ENCODE results near the gene AKAP13.

The AKAP13 gene

GRCh38 chr15:85689729-85690128, 309.3 kb downstream of the AKAP13 start:
- no peak for DNase-seq

GRCh38 chr15:85690561-85691231, 310.3 kb downstream of the AKAP13 start:
- no peak for DNase-seq

GRCh38 chr15:85691350-85692240, 311.2 kb downstream of the AKAP13 start:
- no peak for DNase-seq

DNA sequence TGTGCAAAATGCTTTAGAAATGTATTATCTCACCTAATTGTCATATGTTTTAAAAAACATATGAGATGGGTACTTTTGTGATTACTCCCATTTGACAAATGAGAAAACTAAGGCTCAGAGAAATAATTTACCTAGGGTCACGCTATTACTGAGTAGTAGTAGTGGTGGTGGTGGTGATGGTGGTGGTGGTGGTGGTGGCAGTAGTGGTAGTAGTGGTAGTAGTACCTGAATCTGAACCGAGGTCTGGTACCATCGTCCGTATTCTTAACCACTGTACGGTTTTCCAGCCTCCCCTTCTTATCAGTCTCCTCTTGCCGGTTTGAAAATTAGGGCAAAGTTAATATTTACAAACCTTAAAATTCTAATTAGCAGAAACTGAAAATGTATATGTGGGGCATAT, 311.9 kb downstream of the AKAP13 start:
- no peak for DNase-seq

- no peak for DNase-seq
Observed at GRCh38 chr15:85692873-85693272, 312.5 kb downstream of the AKAP13 start.

DNA sequence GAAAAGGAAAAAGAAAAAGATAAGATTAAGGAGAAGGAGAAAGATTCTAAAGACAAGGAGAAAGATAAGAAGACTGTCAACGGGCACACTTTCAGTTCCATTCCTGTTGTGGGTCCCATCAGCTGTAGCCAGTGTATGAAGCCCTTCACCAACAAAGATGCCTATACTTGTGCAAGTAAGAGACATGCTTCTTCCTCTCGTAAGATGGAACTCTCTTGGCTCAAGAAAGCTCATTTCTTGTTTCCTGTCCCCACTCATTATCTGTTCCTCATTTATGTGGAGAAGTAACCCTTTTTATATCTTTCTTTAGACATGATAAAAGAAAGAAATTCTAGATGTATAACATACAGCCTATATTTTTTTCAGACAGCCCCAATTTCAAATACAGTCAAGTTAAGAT, 312.9 kb downstream of the AKAP13 start:
- no peak for DNase-seq

- no peak for DNase-seq
Observed at GRCh38 chr15:85694091-85694490, 313.7 kb downstream of the AKAP13 start.

GRCh38 chr15:85700767-85701166, 320.4 kb downstream of the AKAP13 start:
- DNase-seq, result no peak

GRCh38 chr15:85702321-85703101, 322.1 kb downstream of the AKAP13 start:
- DNase-seq, result no peak

DNA sequence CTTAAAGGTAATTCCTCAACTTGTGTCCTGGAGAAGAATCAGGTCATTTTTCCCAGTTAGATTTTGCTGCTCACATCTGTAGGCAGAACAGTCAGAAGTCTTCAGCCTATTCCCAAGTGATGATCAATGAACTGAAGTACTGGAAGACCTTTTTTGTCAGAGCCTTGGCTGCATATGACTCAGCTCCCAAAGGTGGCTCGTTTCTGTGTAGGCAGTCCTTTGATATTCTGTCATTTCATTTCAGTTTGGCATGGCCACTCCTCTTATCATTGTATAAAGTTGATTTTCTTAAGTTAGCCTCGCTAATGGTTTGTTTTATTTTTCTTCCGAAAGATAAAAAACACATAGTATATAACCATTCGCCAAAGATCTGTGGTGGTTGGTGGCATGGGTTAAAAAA, 323.7 kb downstream of the AKAP13 start:
- DNase-seq, result no peak

- no peak for DNase-seq
Observed at GRCh38 chr15:85704720-85705429, 324.5 kb downstream of the AKAP13 start.

DNA sequence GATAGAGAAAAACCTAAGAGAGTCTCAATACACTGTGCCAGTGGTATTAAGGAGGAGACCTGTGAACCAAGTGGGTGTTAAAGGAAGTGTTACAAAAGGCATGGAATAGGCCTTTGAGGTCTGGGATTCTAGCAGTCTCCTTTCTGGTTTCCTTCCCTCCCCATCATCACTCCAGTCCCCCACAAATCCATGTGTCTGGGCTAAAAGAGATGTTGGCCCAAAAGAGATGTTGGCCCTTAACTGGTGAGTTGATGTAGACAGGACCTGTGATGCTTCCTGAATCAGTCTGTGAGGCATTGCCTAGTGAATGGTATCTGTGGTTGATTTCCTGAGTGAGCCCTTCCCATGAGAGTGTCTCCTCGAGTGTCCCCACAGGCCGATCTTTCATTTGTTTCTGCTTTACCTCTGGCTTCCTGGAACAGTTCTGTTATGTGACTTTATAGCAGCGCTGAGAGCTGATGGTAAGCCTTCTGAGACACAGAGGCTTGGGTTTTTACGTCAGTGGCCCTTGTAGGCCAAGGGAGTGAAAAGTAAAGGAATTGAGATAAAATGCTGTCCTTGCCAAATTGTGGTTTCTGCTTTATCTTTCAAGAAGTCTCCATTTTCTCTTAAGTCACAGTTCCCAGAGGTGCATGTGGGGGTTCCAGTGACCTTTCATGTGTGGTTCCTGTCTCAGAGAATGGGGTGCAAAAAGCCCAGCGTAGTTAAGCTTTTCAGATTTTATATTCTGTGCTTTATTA, 326.5 kb downstream of the AKAP13 start:
- DNase-seq, result no peak

GRCh38 chr15:85707519-85708338, 327.3 kb downstream of the AKAP13 start:
- DNase-seq, result no peak

GRCh38 chr15:85708402-85708941, 328.1 kb downstream of the AKAP13 start:
- DNase-seq, result no peak

GRCh38 chr15:85709250-85709649, 328.8 kb downstream of the AKAP13 start:
- no peak for DNase-seq

DNA sequence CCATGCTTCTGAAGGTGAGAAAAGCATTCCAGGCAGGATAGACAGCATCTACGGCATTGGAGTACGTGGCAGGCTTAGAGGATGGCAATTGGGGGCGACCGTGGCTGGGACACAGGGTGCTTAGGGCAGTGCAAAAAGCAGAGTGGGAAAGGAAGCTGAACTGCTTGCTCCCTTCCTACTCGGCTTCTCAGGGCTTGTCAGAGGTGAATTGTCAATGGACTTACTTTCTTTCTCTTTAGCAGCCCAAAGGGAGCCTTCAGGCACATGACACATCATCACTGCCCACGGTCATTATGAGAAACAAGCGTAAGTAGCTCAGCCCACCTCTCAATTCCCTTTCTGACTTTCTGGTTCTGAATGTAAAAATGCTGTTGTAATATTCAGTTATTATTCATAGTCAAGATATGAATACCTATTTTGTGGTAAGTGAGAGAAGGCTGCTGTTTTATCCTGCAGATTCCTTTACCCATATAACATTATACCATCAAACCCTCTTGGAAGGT, 330.0 kb downstream of the AKAP13 start:
- no peak for DNase-seq

DNA sequence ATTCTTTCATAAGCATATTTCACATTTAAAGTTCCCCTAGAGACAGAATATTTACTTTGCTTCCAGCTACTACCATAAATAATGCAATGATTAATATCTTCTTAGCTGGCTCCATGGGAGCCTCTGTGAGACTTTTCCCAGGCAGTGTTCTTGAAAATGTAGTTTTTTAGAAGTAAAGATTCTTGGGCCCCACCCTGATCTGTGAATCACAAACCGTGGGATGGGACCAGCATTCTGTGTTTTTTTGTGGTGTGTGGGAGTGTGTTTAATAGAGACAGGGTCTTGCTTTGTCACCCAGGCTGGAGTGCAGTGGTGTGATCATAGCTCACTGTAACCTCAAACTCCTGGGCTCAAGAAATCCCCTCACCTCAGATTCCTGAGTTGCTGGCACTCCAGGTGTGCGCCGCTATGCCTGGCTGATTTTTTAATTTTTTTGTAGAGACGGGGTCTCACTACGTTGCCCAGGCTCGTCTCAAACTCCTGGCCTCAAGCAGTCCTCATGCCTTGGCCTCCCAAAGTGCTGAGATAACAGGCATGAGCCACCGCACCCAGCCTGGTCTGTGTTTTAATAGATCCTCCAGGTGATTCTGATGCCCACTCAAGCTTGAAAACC, 331.3 kb downstream of the AKAP13 start:
- DNase-seq, result no peak

- DNase-seq, result no peak
Observed at GRCh38 chr15:85716261-85716660, 335.9 kb downstream of the AKAP13 start.

- DNase-seq, result no peak
Observed at GRCh38 chr15:85717212-85717611, 336.8 kb downstream of the AKAP13 start.

DNA sequence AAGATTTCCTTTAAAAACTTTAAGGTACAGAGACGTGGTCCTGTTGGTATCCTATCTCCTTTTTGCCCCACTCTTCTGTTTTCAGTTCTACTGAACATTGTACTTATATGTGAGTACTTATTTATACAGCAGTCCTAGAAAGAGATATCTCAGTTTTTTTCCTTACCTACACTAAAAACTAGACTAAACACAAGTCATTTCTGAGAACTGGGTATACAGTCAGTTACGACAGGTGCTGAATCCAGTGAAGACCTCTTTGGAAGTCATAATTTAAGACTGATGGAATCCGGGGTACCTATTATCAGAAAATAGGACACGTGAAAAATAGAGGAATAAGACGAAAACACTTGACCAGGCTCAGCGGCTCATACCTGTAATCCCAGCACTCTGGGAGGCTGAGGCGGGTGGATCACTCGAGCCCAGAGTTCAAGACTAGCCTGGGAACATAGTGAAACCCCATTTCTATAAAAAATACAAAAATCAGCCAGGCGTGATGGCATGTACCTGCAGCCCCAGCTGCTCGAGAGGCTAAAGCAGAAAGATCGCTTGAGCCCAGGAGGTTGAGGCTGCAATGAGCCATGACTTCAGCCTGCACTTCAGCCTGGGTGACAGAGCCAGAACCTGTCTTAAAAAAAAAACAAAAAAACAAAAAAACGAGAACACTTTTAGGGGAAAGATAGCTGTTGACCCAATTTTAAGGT, 338.0 kb downstream of the AKAP13 start:
- no peak for DNase-seq
